Measurements from ENCODE around the gene TPST1.

The TPST1 gene

DNA sequence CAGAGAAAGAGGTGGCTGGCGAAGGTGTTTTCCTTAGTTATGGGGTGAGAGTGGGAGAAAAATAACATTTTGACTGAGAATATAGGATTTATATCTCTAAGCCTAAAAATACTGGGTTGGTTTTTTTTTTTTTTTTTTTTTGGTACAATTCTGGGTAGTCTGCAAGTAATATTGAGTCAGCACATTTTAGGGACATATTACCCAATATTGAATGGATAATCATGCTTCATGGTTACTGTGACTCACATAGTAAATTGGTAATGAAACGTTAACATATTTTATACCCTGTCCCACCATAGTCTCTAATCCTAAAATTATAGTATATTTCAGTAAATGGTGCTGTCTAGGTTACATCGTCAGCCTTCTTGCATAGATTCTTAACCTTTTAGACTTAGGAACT lies 91.4 kb downstream of the TPST1 start:
- DNase-seq (ENCODE audit: low spot score): no peak
- TF ChIP-seq, protein P1, sequence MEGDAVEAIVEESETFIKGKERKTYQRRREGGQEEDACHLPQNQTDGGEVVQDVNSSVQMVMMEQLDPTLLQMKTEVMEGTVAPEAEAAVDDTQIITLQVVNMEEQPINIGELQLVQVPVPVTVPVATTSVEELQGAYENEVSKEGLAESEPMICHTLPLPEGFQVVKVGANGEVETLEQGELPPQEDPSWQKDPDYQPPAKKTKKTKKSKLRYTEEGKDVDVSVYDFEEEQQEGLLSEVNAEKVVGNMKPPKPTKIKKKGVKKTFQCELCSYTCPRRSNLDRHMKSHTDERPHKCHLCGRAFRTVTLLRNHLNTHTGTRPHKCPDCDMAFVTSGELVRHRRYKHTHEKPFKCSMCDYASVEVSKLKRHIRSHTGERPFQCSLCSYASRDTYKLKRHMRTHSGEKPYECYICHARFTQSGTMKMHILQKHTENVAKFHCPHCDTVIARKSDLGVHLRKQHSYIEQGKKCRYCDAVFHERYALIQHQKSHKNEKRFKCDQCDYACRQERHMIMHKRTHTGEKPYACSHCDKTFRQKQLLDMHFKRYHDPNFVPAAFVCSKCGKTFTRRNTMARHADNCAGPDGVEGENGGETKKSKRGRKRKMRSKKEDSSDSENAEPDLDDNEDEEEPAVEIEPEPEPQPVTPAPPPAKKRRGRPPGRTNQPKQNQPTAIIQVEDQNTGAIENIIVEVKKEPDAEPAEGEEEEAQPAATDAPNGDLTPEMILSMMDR (IDR thresholded peaks at IDR 0.05; ENCODE audit: extremely low read depth, insufficient read depth, missing control alignments): no peak
- in situ Hi-C loops (cut with MboI; ENCODE audit: low pct_unique_long_range_greater_than_20kb, low sequenced_read_pairs, unreplicated experiment): no loop called here

DNA sequence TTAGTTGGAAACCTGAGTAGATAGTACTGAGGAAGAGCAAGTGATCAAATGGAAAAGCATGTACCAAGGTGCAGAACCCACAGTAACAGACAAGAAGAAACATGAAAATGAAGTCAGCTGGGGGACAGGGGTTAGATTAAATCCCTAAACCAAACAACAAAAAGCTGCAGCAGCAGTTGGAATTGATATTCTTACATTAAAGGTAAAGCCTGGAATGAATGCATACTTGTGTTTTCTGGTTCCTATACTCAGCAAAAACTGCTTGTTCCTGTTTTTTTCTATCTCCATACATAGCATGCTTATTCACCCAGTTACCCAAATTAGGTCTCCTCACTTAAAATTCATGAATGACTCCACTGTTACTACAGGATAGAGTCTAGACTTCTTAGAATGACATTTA lies 92.4 kb downstream of the TPST1 start:
- no peak for DNase-seq (ENCODE audit: low spot score)

DNA sequence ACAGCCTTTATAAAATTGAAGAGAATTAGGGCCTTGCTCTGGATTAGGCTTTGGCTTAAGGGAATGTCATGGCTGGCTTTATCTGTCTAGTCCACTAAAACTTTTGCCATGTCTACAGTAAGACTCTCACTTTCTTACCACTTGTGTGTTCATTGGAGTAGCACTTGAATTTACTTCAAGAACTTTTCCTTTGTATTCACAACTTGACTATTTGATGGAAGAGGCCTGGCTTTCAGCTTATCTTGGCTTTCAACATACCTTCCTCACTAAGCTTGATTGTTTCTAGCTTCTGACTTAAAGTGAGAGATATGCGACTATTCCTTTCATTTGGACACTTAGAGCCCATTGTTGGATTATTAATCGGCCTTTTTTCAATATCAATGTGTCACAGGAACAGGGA lies 96.1 kb downstream of the TPST1 start:
- DNase-seq (ENCODE audit: low spot score): no peak
- in situ Hi-C loops (cut with MboI; ENCODE audit: low pct_unique_long_range_greater_than_20kb, low sequenced_read_pairs, unreplicated experiment): no loop called here
- TF ChIP-seq, protein P1 (IDR thresholded peaks at IDR 0.05; ENCODE audit: extremely low read depth, insufficient read depth, missing control alignments): no peak

More for the DNA sequence above, 92.4 kb downstream of the TPST1 start:
- TF ChIP-seq, protein P1 (IDR thresholded peaks at IDR 0.05; ENCODE audit: extremely low read depth, insufficient read depth, missing control alignments): no peak
- in situ Hi-C loops (cut with MboI; ENCODE audit: low pct_unique_long_range_greater_than_20kb, low sequenced_read_pairs, unreplicated experiment): no loop called here

DNA sequence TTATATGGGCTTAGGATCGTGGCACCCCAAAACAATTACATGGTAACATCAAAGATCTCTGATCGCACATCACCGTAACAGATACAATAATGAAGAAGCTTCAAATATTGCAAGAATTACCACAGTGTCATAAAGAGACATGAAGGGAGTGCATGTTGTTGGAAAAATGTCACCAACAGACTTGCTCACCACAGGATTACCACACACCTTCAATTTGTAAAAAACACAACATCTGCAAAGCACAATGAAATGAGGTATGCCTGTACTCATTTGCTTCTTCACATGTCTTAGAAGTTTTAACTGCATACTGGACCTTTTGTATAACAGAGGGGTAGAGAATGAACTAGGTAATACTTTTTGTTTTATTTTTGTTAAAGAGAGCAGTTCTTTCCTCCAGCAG lies 96.6 kb downstream of the TPST1 start:
- no peak for DNase-seq (ENCODE audit: low spot score)
- TF ChIP-seq, protein P1 (IDR thresholded peaks at IDR 0.05; ENCODE audit: extremely low read depth, insufficient read depth, missing control alignments): no peak
- in situ Hi-C loops (cut with MboI; ENCODE audit: low pct_unique_long_range_greater_than_20kb, low sequenced_read_pairs, unreplicated experiment): no loop called here

DNA sequence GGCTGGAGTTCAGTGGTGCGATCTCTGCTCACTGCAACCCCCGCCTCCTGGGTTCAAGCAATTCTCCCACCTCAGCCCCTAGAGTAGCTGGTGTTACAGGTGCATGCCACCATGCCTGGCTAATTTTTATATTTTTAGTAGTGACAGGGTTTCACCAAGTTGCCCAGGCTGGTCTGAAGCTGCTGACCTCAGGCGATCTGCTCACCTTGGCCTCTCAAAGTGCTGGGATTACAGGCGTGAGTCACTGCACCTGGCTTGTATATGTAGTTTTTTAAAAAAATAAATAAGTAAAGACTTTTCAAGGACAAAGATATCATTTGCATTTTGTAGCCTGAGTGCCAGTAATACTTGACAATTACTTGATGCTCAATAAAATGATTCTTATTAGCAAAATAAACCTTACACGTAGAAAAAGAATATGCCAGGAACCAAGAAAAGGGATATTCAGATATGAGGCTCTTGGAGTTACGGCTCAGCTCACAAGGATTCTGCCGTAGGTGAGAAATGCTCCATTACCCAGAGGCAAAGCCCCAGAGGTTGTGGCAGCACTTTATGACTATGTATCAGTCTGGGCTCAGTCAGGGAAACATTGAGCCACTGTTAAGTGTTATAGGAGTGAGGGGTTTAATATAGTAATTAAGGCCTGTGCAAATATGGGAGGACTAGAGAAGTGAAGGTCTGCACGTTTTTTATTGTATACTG lies 98.5 kb downstream of the TPST1 start:
- TF ChIP-seq, protein P1 (IDR thresholded peaks at IDR 0.05; ENCODE audit: extremely low read depth, insufficient read depth, missing control alignments): no peak
- DNase-seq (ENCODE audit: low spot score): no peak

DNA sequence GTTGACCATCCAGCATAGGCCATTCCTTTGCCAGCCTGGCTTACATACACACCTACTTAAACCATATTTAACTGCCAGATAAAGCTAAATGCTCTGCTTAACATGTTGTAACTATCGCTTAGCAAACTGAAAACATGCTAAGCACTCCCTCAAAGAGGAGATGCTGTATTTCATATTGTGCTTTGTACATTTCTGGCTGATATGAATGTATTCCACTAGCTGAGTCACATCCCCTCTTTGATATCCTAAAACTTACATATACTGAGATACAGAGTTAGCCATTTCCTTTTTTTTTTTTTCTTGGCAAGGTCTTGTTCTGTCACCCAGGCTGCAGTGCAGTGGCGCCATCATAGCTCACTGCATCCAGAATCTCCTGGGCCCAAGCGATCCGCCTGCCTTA lies 99.4 kb downstream of the TPST1 start:
- TF ChIP-seq, protein P1 (IDR thresholded peaks at IDR 0.05; ENCODE audit: extremely low read depth, insufficient read depth, missing control alignments): no peak
- no peak for DNase-seq (ENCODE audit: low spot score)
- in situ Hi-C loops (cut with MboI; ENCODE audit: low pct_unique_long_range_greater_than_20kb, low sequenced_read_pairs, unreplicated experiment): no loop called here

More for the DNA sequence above, 98.5 kb downstream of the TPST1 start:
- in situ Hi-C loops (cut with MboI; ENCODE audit: low pct_unique_long_range_greater_than_20kb, low sequenced_read_pairs, unreplicated experiment): no loop called here

Measured in GM13977 (cell line).